ENCODE results near the gene CDH23.

- TF ChIP-seq POLR2A (IDR thresholded peaks at IDR 0.05; ENCODE audit: control extremely low read depth in 1 of 2, low read depth in 2 of 2, low read length in 2 of 2), result no peak
- TF ChIP-seq CTCF (IDR thresholded peaks at IDR 0.05; ENCODE audit: control extremely low read depth in 1 of 3, insufficient read depth in 1 of 3, low read depth in 1 of 3, low read length in 3 of 3), result no peak
- TF ChIP-seq JUND (IDR thresholded peaks at IDR 0.05; ENCODE audit: low read length), result no peak
- no peak for TF ChIP-seq EGR1 (IDR thresholded peaks at IDR 0.05; ENCODE audit: borderline replicate concordance, low read depth, low read length)
- TF ChIP-seq MAX (IDR thresholded peaks at IDR 0.05), result no peak
- TF ChIP-seq POLR2AphosphoS5 (IDR thresholded peaks at IDR 0.05; ENCODE audit: low read depth, low read length), result no peak
- TF ChIP-seq CHD2 (IDR thresholded peaks at IDR 0.05; ENCODE audit: low read length), result no peak
- TF ChIP-seq ZNF274 (IDR thresholded peaks at IDR 0.05; ENCODE audit: borderline replicate concordance, extremely low read depth, low read length), result no peak
- no peak for TF ChIP-seq EP300 (IDR thresholded peaks at IDR 0.05; ENCODE audit: borderline replicate concordance in 1 of 2, low read depth in 2 of 2, low read length in 2 of 2)
- no peak for TF ChIP-seq SP1 (IDR thresholded peaks at IDR 0.05; ENCODE audit: low read depth, low read length)
- TF ChIP-seq KDM5A (IDR thresholded peaks at IDR 0.05; ENCODE audit: low read length), result no peak
- no peak for TF ChIP-seq ATF2 (IDR thresholded peaks at IDR 0.05; ENCODE audit: low read length)
- no peak for TF ChIP-seq KDM1A (IDR thresholded peaks at IDR 0.05; ENCODE audit: borderline replicate concordance, low read length)
Observed at GRCh38 chr10:71799112-71799511, 402.4 kb downstream of the CDH23 start.
